Measurements from ENCODE around the gene CNNM4.

DNA sequence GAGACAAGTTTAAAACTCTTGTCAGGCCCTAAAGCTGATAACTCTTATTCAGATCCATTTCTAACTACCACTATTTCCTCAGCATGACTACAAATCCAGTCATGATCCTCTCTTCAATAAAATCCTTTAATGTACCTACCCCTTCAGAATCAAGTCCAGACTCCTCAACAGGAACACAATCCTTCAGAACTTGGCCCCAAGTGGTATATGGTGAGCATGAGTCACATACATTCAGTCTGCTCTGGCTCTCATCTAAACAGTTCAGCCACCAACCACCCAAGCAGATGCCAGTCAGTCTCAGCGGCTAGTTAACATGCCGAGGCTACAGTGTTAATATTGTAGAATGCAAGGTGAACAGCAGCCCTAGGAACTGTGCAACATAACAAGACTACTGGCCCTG, 30.5 kb upstream of the CNNM4 start:
- TF ChIP-seq FOXM1 (IDR thresholded peaks at IDR 0.05; ENCODE audit: low read depth) (no peak), POLR2AphosphoS5 (IDR thresholded peaks at IDR 0.05; ENCODE audit: low read depth, low read length) (no peak), EP300 (IDR thresholded peaks at IDR 0.05; ENCODE audit: borderline replicate concordance in 1 of 2, low read depth in 1 of 2, low read length in 1 of 2) (no peak)
- TF ChIP-seq, protein P1, sequence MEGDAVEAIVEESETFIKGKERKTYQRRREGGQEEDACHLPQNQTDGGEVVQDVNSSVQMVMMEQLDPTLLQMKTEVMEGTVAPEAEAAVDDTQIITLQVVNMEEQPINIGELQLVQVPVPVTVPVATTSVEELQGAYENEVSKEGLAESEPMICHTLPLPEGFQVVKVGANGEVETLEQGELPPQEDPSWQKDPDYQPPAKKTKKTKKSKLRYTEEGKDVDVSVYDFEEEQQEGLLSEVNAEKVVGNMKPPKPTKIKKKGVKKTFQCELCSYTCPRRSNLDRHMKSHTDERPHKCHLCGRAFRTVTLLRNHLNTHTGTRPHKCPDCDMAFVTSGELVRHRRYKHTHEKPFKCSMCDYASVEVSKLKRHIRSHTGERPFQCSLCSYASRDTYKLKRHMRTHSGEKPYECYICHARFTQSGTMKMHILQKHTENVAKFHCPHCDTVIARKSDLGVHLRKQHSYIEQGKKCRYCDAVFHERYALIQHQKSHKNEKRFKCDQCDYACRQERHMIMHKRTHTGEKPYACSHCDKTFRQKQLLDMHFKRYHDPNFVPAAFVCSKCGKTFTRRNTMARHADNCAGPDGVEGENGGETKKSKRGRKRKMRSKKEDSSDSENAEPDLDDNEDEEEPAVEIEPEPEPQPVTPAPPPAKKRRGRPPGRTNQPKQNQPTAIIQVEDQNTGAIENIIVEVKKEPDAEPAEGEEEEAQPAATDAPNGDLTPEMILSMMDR (IDR thresholded peaks at IDR 0.05): no peak
